NCI-H345 (cell line): ENCODE results near the gene IL6R.

Experiments used
- DNase-seq: peaks from one replicate; lab custom pipeline; 2025; lab: John Stamatoyannopoulos, UW

The IL6R gene

DNA sequence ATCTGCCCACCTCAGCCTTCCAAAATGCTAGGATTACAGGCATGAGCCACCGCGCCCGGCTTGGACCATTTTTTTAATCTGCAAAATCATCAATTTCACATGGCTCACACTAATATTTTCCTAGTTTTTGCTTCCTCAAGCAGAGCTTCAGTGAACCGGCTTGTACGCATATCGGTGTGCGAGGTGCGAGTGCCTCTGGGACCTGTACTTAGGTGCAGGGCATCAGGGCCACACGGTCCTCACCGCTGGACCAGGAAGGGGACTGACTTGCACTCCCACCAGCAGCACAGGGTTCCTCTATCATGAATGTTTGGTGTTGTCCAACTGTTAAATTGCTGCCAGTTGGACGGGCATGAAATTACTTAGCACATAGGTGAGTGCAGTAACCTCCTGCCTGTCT is 112.5 kb downstream of the IL6R start:
- DNase-seq = no peak
